GM12892 (cell line): ENCODE data around the gene ITPR1.

Experiments used
- POLR2A ChIP-seq: IDR thresholded peaks from 2 replicates; pipeline ENCODE4 v1.6.1; 2011; ENCODE audit warnings: low read depth, low read length, control low read depth
- POLR2AphosphoS5 ChIP-seq: IDR thresholded peaks from 2 replicates; pipeline ENCODE4 v1.6.1; 2011; ENCODE audit warnings: low read depth, low read length, control low read depth

- no peak for TF ChIP-seq POLR2A
- no peak for TF ChIP-seq POLR2AphosphoS5
Measured at GRCh38 chr3:4740397-4741105, 247.4 kb downstream of the ITPR1 start.
